GM06990 (cell line): ENCODE measurements around the gene RBBP7.
"Not testable (repeated sequence)": the region's sequence is repeated elsewhere in the genome, so short reads cannot be mapped to it uniquely, and the experiment has no call there.

ENCODE experiments used
- DNase-seq: peaks from one replicate; pipeline ENCODE4 v3.0.0-alpha.2; 2011; ENCODE audit not compliant: insufficient read length; ENCODE audit errors: extremely low read depth
- H3K27me3 ChIP-seq: replicated peaks from 2 replicates; pipeline ENCODE4 v1.6.0; 2011; ENCODE audit warnings: low read length; ENCODE audit not compliant: control insufficient read depth, insufficient read depth
- H3K36me3 ChIP-seq: 2 replicates; pipeline ENCODE4 v1.5.1; 2011; ENCODE audit warnings: low read length; ENCODE audit not compliant: control insufficient read depth, insufficient read depth
- H3K4me3 ChIP-seq: replicated peaks from 2 replicates; pipeline ENCODE4 v1.5.1; 2011; ENCODE audit warnings: low read depth, mild to moderate bottlenecking, control low read depth, low read length
- CTCF ChIP-seq: IDR thresholded peaks from 2 replicates; pipeline ENCODE4 v1.5.1; 2011; ENCODE audit warnings: low read length, control low read depth, mild to moderate bottlenecking, inconsistent platforms; ENCODE audit not compliant: insufficient read depth, poor library complexity, severe bottlenecking

RBBP7 gene

DNA sequence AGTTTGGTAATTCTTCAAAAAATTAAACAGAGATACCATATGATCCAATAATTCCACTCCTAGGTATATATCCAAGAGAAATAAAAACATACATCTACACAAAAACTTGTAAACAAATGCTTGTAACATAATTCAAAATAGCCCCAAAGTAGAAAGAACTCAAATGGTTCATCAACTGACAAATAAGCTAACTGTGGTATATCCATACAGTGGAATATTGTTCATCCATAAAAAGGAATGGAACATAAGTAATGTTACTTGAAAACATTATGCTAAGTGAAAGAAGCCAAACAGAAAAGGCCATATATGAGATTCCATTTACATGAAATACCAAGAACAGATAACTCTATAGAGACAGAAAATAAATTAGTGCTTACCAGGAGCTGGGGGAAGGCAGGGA, 13.4 kb downstream of the RBBP7 start:
- no peak for DNase-seq
- TF ChIP-seq CTCF = no peak
- no peak overlapping the region for H3K4me3 ChIP-seq
- peaks cover 7% of the 10 kb centered on the region for H3K36me3 ChIP-seq
- no peaks in the 10 kb centered on the region for H3K27me3 ChIP-seq

DNA sequence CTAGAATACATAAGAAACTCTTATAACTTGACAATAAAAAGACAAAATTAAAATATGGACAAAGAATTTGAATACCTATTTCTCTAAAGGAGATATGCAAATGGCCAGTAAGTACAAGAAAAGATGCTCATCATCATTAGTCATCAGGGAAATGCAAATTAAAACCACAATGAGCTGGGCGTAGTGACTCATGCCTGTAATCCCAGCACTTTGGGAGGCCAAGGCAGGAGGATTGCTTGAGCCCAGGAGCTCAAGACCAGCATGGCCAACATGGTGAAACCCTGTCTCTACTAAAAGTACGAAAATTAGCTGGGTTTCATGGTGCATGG, 14.1 kb downstream of the RBBP7 start:
- H3K4me3 ChIP-seq, H3K36me3 ChIP-seq, H3K27me3 ChIP-seq: not testable (repeated sequence)
- DNase-seq = peak; percentile 12

- Histone ChIP-seq H3K4me3 (no peak overlapping the region), H3K27me3 (no peaks in the 10 kb centered on the region), H3K36me3 (peaks cover 4% of the 10 kb centered on the region)
- no peak for TF ChIP-seq CTCF
- DNase-seq = no peak
Measured at GRCh38 chrX:16855363-16856075, 14.6 kb downstream of the RBBP7 start.

DNA sequence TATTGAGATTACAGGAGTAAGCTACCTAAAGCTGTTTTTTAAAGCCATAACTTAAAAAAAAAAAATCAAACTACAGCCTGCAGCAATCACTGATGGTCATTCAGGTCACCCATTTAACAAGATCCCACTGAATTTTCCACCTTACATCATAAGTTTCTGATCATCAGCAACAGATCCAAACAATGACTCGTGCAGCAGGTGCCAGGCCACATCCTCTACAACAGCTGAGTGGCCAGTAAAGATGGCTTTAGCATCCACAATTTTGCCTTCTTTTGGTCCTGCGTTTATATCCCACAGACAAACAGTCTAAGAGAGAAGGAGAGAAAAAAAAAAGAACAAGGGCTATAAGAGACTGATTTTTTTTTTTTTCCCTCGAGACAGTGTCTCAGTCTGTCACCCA, 16.6 kb downstream of the RBBP7 start:
- no peak for DNase-seq
- peaks cover 3% of the 10 kb centered on the region for H3K36me3 ChIP-seq
- H3K27me3 ChIP-seq = no peaks in the 10 kb centered on the region
- no peak overlapping the region for H3K4me3 ChIP-seq
- TF ChIP-seq CTCF = no peak

- Histone ChIP-seq H3K4me3 (no peak overlapping the region), H3K27me3 (no peaks in the 10 kb centered on the region), H3K36me3 (no peaks in the 10 kb centered on the region; the same call in 1 of the 2 replicates)
- no peak for TF ChIP-seq CTCF
- no peak for DNase-seq
Measured at GRCh38 chrX:16852617-16853179, 17.5 kb downstream of the RBBP7 start.

DNA sequence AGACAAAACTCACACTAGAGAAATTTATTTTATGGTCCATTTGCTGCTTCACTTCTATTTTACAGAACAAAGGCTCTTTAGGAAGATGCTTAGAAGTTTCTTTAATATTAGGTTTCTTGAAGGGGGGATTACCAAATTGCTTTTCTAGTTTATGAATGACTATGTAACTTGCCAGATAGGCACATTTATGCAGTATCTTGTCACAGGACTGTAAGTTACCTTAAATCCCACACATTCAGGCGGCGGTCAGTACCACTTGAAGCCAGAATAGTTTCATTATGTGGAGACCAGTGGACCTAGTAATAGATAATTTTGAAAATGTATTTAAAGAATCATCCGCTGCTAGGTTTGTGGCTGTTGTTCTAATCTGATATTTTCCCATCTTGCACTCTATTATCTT, 18.3 kb downstream of the RBBP7 start:
- TF ChIP-seq CTCF = no peak
- Histone ChIP-seq H3K27me3 (no peaks in the 10 kb centered on the region), H3K4me3 (no peak overlapping the region), H3K36me3 (no peaks in the 10 kb centered on the region; the same call in 1 of the 2 replicates)
- no peak for DNase-seq
